GM23338 (cell line): Measurements from ENCODE around the gene EXOSC7. TPM values are rescaled to one million over a fixed set of nuclear protein-coding genes. Genes with fewer than 3 reads are reported as not detected.

Experiments used
- ATAC-seq: fragments of 200-7000 bp; cut with Tn5 transposase; 3 replicates; pipeline ENCODE4 v1.9.1; 2020
- DNase-seq: peaks from one replicate; pipeline ENCODE4 v3.0.0-alpha.2; 2015; ENCODE audit warnings: low spot score
- H2AFZ ChIP-seq: fragments of 200-600 bp; sonication (generic); 2 replicates; pipeline ENCODE4 v1.8.0; 2016; ENCODE audit warnings: antibody characterized with exemption, mild to moderate bottlenecking, moderate library complexity
- H3F3A ChIP-seq: fragments of 200-600 bp; sonication (generic); replicated peaks from 2 replicates; pipeline ENCODE4 v1.8.0; 2017; ENCODE audit warnings: antibody characterized with exemption, mixed run types, low read depth
- H3K27ac ChIP-seq: fragments of 200-600 bp; sonication (generic); 2 replicates; pipeline ENCODE4 v1.6.1; 2016; ENCODE audit warnings: low read depth
- H3K27me3 ChIP-seq: fragments of 200-600 bp; sonication (generic); 2 replicates; pipeline ENCODE4 v1.8.0; 2016; ENCODE audit warnings: mild to moderate bottlenecking, mixed run types, moderate library complexity; ENCODE audit not compliant: insufficient read depth
- H3K36me3 ChIP-seq: fragments of 200-600 bp; sonication (generic); 2 replicates; pipeline ENCODE4 v1.8.0; 2016; ENCODE audit warnings: mild to moderate bottlenecking; ENCODE audit not compliant: insufficient read depth
- H3K4me1 ChIP-seq: fragments of 200-600 bp; sonication (generic); 2 replicates; pipeline ENCODE4 v1.8.0; 2016; ENCODE audit warnings: mild to moderate bottlenecking, moderate library complexity; ENCODE audit not compliant: insufficient read depth
- H3K4me2 ChIP-seq: fragments of 200-600 bp; sonication (generic); 2 replicates; pipeline ENCODE4 v1.7.1; 2017; ENCODE audit warnings: mixed run types
- H3K4me3 ChIP-seq: fragments of 200-600 bp; sonication (generic); 2 replicates; pipeline ENCODE4 v1.6.1; 2016; ENCODE audit warnings: mixed run types
- H3K79me2 ChIP-seq: fragments of 200-600 bp; sonication (generic); replicated peaks from 2 replicates; pipeline ENCODE4 v1.8.0; 2017; ENCODE audit warnings: mild to moderate bottlenecking; ENCODE audit not compliant: insufficient read depth
- H3K9me2 ChIP-seq: fragments of 200-600 bp; sonication (generic); 2 replicates; pipeline ENCODE4 v1.8.0; 2017; ENCODE audit not compliant: insufficient read depth
- H4K20me1 ChIP-seq: fragments of 200-600 bp; sonication (generic); replicated peaks from 2 replicates; pipeline ENCODE4 v1.8.0; 2017; ENCODE audit warnings: mild to moderate bottlenecking; ENCODE audit not compliant: insufficient read depth
- H3K27ac Mint-ChIP-seq: 2 replicates; pipeline ENCODE4 v1.8.0; 2020; ENCODE audit warnings: inconsistent platforms, mild to moderate bottlenecking, moderate library complexity, mixed read lengths
- H3K27me3 Mint-ChIP-seq: 3 replicates; pipeline ENCODE4 v1.8.0; 2022; ENCODE audit warnings: low read depth, mild to moderate bottlenecking, moderate library complexity, mixed read lengths, inconsistent platforms; ENCODE audit not compliant: insufficient read depth, poor library complexity
- H3K36me3 Mint-ChIP-seq: 3 replicates; pipeline ENCODE4 v1.8.0; 2021; ENCODE audit warnings: low read depth, mild to moderate bottlenecking, inconsistent platforms, moderate library complexity, mixed read lengths
- H3K4me1 Mint-ChIP-seq: 3 replicates; pipeline ENCODE4 v1.8.0; 2020; ENCODE audit warnings: mild to moderate bottlenecking, inconsistent platforms, mixed read lengths
- H3K4me3 Mint-ChIP-seq: 3 replicates; pipeline ENCODE4 v1.8.0; 2021; ENCODE audit warnings: moderate library complexity, mild to moderate bottlenecking, inconsistent platforms, mixed read lengths
- H3K9me3 Mint-ChIP-seq: 3 replicates; pipeline ENCODE4 v1.8.0; 2020; ENCODE audit warnings: moderate library complexity, mild to moderate bottlenecking, inconsistent platforms, mixed read lengths
- CREB1 ChIP-seq: fragments of 250-450 bp; sonication (Bioruptor Pico); IDR thresholded peaks from 2 replicates; pipeline ENCODE4 v1.5.0; 2020; ENCODE audit warnings: low read depth, mild to moderate bottlenecking, moderate library complexity
- EZH2phosphoT487 ChIP-seq: fragments of 200-600 bp; sonication (generic); IDR thresholded peaks from one replicate; pipeline ENCODE4 v1.8.1; 2018; ENCODE audit warnings: antibody characterized with exemption; ENCODE audit not compliant: unreplicated experiment
- JUNB ChIP-seq: IDR thresholded peaks from one replicate; pipeline ENCODE4 v1.6.1; 2016; ENCODE audit warnings: antibody characterized with exemption; ENCODE audit not compliant: unreplicated experiment
- STAT1 ChIP-seq: IDR thresholded peaks from one replicate; pipeline ENCODE4 v1.6.1; 2016; ENCODE audit warnings: antibody characterized with exemption; ENCODE audit not compliant: unreplicated experiment
- polyA plus RNA-seq: library from polyadenylated mRNA; unstranded; fragments of >200 nt; fragmentation: Nextera tagmentation; extraction: Ambion mirVana; gene quantifications from 2 replicates; pipeline ENCODE4 v1.2.1, GENCODE V29; 2016
- total RNA-seq: library from RNA; depleted of rRNA; stranded (reverse); fragments of >200 nt; shearing (Covaris generic); gene quantifications from 2 replicates; pipeline ENCODE4 v1.2.3, GENCODE V29; 2014
- TF ChIP-seq, protein P1 (sequence below): fragments of 250-450 bp; sonication (Bioruptor Pico); IDR thresholded peaks from 2 replicates; pipeline ENCODE4 v1.5.0; 2020; ENCODE audit warnings: mild to moderate bottlenecking, moderate library complexity
- TF ChIP-seq, protein P2 (sequence below): IDR thresholded peaks from 2 replicates; pipeline ENCODE4 v1.6.1; 2016; ENCODE audit warnings: antibody characterized with exemption

The EXOSC7 gene
- total and polyA plus RNA-seq, 2 experiments from 2014 or later, result 84.8 to 120 TPM

DNA sequence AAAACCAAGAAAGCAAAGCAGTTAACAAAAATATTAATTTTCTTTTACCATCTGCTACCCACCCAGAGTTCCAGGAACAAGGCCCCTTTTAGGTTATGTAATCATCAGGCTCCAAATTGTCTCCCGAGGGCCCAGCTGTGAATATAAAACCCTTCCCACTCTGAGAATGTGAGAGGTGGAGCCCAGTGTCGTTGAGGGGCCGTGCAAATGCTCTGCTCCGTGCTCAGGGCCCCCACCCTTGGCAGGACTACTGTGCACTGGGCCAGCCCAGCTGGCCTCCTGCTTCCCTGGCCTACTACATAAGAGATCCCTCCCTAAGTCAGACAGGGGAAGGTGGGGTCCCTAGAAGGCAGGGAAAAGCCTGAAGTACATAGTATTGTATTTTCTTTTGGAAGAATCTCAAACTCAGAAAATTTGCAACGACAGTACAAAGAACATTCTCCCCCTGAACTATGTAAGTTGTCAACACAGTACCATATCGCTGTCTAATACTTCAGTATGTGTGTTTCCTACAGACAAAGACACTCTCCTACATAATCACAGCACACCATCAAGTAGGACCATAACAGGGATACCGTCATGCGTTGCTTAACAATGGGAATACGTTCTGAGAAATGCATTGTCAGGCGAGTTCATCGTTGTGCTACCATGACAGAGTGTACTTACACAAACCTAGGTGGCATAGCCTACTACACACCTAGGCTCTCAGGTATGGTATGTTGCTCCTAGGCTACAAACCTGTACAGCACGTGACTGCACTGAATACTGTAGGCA, 45.7 kb downstream of the EXOSC7 start (continued):
- TF ChIP-seq, protein P1, sequence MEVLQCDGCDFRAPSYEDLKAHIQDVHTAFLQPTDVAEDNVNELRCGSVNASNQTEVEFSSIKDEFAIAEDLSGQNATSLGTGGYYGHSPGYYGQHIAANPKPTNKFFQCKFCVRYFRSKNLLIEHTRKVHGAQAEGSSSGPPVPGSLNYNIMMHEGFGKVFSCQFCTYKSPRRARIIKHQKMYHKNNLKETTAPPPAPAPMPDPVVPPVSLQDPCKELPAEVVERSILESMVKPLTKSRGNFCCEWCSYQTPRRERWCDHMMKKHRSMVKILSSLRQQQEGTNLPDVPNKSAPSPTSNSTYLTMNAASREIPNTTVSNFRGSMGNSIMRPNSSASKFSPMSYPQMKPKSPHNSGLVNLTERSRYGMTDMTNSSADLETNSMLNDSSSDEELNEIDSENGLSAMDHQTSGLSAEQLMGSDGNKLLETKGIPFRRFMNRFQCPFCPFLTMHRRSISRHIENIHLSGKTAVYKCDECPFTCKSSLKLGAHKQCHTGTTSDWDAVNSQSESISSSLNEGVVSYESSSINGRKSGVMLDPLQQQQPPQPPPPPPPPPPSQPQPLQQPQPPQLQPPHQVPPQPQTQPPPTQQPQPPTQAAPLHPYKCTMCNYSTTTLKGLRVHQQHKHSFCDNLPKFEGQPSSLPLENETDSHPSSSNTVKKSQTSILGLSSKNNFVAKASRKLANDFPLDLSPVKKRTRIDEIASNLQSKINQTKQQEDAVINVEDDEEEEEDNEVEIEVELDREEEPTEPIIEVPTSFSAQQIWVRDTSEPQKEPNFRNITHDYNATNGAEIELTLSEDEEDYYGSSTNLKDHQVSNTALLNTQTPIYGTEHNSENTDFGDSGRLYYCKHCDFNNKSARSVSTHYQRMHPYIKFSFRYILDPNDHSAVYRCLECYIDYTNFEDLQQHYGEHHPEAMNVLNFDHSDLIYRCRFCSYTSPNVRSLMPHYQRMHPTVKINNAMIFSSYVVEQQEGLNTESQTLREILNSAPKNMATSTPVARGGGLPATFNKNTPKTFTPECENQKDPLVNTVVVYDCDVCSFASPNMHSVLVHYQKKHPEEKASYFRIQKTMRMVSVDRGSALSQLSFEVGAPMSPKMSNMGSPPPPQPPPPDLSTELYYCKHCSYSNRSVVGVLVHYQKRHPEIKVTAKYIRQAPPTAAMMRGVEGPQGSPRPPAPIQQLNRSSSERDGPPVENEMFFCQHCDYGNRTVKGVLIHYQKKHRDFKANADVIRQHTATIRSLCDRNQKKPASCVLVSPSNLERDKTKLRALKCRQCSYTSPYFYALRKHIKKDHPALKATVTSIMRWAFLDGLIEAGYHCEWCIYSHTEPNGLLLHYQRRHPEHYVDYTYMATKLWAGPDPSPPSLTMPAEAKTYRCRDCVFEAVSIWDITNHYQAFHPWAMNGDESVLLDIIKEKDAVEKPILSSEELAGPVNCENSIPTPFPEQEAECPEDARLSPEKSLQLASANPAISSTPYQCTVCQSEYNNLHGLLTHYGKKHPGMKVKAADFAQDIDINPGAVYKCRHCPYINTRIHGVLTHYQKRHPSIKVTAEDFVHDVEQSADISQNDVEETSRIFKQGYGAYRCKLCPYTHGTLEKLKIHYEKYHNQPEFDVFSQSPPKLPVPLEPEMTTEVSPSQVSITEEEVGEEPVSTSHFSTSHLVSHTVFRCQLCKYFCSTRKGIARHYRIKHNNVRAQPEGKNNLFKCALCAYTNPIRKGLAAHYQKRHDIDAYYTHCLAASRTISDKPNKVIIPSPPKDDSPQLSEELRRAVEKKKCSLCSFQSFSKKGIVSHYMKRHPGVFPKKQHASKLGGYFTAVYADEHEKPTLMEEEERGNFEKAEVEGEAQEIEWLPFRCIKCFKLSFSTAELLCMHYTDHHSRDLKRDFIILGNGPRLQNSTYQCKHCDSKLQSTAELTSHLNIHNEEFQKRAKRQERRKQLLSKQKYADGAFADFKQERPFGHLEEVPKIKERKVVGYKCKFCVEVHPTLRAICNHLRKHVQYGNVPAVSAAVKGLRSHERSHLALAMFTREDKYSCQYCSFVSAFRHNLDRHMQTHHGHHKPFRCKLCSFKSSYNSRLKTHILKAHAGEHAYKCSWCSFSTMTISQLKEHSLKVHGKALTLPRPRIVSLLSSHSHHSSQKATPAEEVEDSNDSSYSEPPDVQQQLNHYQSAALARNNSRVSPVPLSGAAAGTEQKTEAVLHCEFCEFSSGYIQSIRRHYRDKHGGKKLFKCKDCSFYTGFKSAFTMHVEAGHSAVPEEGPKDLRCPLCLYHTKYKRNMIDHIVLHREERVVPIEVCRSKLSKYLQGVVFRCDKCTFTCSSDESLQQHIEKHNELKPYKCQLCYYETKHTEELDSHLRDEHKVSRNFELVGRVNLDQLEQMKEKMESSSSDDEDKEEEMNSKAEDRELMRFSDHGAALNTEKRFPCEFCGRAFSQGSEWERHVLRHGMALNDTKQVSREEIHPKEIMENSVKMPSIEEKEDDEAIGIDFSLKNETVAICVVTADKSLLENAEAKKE (CRISPR knock-in tag), result no peak
- TF ChIP-seq CREB1 (CRISPR knock-in tag) (no peak), STAT1 (no peak), EZH2phosphoT487 (no peak)

DNA sequence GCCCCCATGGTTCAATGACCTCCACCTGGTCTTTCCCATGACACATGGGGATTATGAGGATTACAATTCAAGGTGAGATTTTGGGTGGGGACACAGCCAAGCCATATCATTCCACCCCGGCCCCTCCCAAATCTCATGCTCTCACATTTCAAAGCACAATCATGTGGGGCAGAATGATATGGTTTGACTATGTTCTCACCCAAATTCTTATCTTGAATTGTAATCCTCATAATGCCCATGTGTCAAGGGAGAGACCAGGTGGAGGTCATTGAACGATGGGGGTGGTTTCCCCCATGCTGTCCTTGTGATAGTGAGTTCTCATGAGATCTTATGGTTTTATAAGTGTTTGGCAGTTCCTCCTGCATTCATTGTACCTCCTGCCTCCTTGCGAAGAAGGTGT, 47.6 kb downstream of the EXOSC7 start:
- Histone ChIP-seq H3K27me3 (no peaks in the 10 kb centered on the region), H3K9me2 (no peaks in the 10 kb centered on the region), H3K79me2 (no peaks in the 10 kb centered on the region), H3K4me1 (no peaks in the 10 kb centered on the region), H3F3A (no peaks in the 10 kb centered on the region), H4K20me1 (peaks cover 3% of the 10 kb centered on the region), H3K4me3 (no peak overlapping the region), H2AFZ (no peak overlapping the region), H3K27ac (no peak overlapping the region), H3K4me2 (no peak overlapping the region), H3K36me3 (no peaks in the 10 kb centered on the region)
- Mint-ChIP-seq H3K4me3 (no peak overlapping the region), H3K27ac (no peak overlapping the region), H3K36me3 (no peaks in the 10 kb centered on the region), H3K27me3 (peaks cover 5% of the 10 kb centered on the region), H3K9me3 (no peaks in the 10 kb centered on the region), H3K4me1 (no peaks in the 10 kb centered on the region)
- no peak for TF ChIP-seq JUNB
- TF ChIP-seq, protein P2, sequence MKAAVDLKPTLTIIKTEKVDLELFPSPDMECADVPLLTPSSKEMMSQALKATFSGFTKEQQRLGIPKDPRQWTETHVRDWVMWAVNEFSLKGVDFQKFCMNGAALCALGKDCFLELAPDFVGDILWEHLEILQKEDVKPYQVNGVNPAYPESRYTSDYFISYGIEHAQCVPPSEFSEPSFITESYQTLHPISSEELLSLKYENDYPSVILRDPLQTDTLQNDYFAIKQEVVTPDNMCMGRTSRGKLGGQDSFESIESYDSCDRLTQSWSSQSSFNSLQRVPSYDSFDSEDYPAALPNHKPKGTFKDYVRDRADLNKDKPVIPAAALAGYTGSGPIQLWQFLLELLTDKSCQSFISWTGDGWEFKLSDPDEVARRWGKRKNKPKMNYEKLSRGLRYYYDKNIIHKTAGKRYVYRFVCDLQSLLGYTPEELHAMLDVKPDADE, result no peak
- ATAC-seq (no peak), DNase-seq (no peak)
